HG02840 (cell line): ENCODE results near the gene UGDH.
"Not testable (repeated sequence)": the region's sequence is repeated elsewhere in the genome, so short reads cannot be mapped to it uniquely, and the experiment has no call there.

Source experiments
- ATAC-seq: cut with Tn5 transposase; IDR thresholded peaks from one replicate; pipeline ENCODE4 v1.9.1; 2021; ENCODE audit warnings: mild to moderate bottlenecking, moderate library complexity, moderate number of reproducible peaks; ENCODE audit not compliant: unreplicated experiment, low FRiP score

UGDH gene

GRCh38 chr4:39497909-39498726 lies 29.1 kb downstream of the UGDH start:
- ATAC-seq, result no peak

- no peak for ATAC-seq
Observed at GRCh38 chr4:39495446-39496213, 31.6 kb downstream of the UGDH start.

- ATAC-seq, result no peak
Observed at GRCh38 chr4:39494354-39494753, 32.9 kb downstream of the UGDH start.

- ATAC-seq, result no peak
Observed at GRCh38 chr4:39490322-39490721, 36.9 kb downstream of the UGDH start.

GRCh38 chr4:39486221-39486804 lies 40.9 kb downstream of the UGDH start:
- ATAC-seq, result no peak

GRCh38 chr4:39484582-39485272 lies 42.5 kb downstream of the UGDH start:
- no peak for ATAC-seq

GRCh38 chr4:39480902-39481695 lies 46.1 kb downstream of the UGDH start:
- ATAC-seq, result no peak

- no peak for ATAC-seq
Observed at GRCh38 chr4:39480251-39480650, 47.0 kb downstream of the UGDH start.

GRCh38 chr4:39476187-39476895 lies 50.9 kb downstream of the UGDH start:
- ATAC-seq, result no peak

GRCh38 chr4:39472396-39472795 lies 54.8 kb downstream of the UGDH start:
- ATAC-seq, result no peak

- no peak for ATAC-seq
Observed at GRCh38 chr4:39470402-39470801, 56.8 kb downstream of the UGDH start.

GRCh38 chr4:39469429-39470077 lies 57.7 kb downstream of the UGDH start:
- ATAC-seq, result peak; percentile 65

- ATAC-seq, result no peak
Observed at GRCh38 chr4:39467464-39467863, 59.8 kb downstream of the UGDH start.

- no peak for ATAC-seq
Observed at GRCh38 chr4:39466747-39467146, 60.5 kb downstream of the UGDH start.

GRCh38 chr4:39464886-39465501 lies 62.2 kb downstream of the UGDH start:
- no peak for ATAC-seq

- ATAC-seq, result peak; percentile 88
Observed at GRCh38 chr4:39458505-39459300, 68.5 kb downstream of the UGDH start, which contains the start of the genes LIAS and RPL9. LIAS (plus strand) TSS chr4:39459056; CDS start chr4:39459118, 62 bp downstream. RPL9 (minus strand) TSS chr4:39458922; CDS start chr4:39458439, 483 bp downstream.

- not testable (repeated sequence) for ATAC-seq
Observed at GRCh38 chr4:39458161-39458504, 69.1 kb downstream of the UGDH start.
